OCI-LY1 (cell line): ENCODE data around the gene VAT1.
A peak's percentile ranks its signal among the peaks of the same experiment; 100 is the strongest.
"Not testable (repeated sequence)": the region's sequence is repeated elsewhere in the genome, so short reads cannot be mapped to it uniquely, and the experiment has no call there.

Source experiments
- H2AFZ ChIP-seq: fragments of 200-600 bp; sonication (generic), shearing (Covaris generic); 2 replicates; pipeline ENCODE4 v1.6.0; 2014; ENCODE audit warnings: antibody characterized with exemption, mild to moderate bottlenecking, low read length
- H3F3A ChIP-seq: fragments of 200-600 bp; sonication (generic), shearing (Covaris generic); 2 replicates; pipeline ENCODE4 v1.6.0; 2014; ENCODE audit warnings: mild to moderate bottlenecking, antibody characterized with exemption, low read length, moderate library complexity; ENCODE audit not compliant: insufficient read depth
- H3K27ac ChIP-seq: fragments of 200-600 bp; sonication (generic); 2 replicates; pipeline ENCODE4 v1.5.1; 2014; ENCODE audit warnings: low read length, mixed run types, mild to moderate bottlenecking, low read depth; ENCODE audit not compliant: poor library complexity, severe bottlenecking
- H3K27me3 ChIP-seq: fragments of 200-600 bp; sonication (generic); 2 replicates; pipeline ENCODE4 v1.6.0; 2014; ENCODE audit warnings: antibody characterized with exemption, mild to moderate bottlenecking, low read length, moderate library complexity; ENCODE audit not compliant: insufficient read depth
- H3K36me3 ChIP-seq: fragments of 200-600 bp; sonication (generic); 2 replicates; pipeline ENCODE4 v1.6.1; 2014; ENCODE audit warnings: mild to moderate bottlenecking, antibody characterized with exemption, low read length, moderate library complexity, mixed read lengths; ENCODE audit not compliant: insufficient read depth
- H3K4me1 ChIP-seq: fragments of 200-600 bp; sonication (generic); 2 replicates; pipeline ENCODE4 v1.5.1; 2014; ENCODE audit warnings: mild to moderate bottlenecking, low read length, moderate library complexity; ENCODE audit not compliant: insufficient read depth, severe bottlenecking
- H3K4me2 ChIP-seq: fragments of 200-600 bp; sonication (generic), shearing (Covaris generic); 2 replicates; pipeline ENCODE4 v1.6.1; 2014; ENCODE audit warnings: low read length
- H3K4me3 ChIP-seq: fragments of 200-600 bp; sonication (generic); 2 replicates; pipeline ENCODE4 v1.5.1; 2014; ENCODE audit warnings: low read length, low read depth, mild to moderate bottlenecking, mixed read lengths; ENCODE audit not compliant: poor library complexity, severe bottlenecking
- H3K79me2 ChIP-seq: fragments of 200-600 bp; shearing (Covaris generic); 2 replicates; pipeline ENCODE4 v1.6.1; 2016; ENCODE audit warnings: mixed run types, low read length, mixed read lengths; ENCODE audit not compliant: insufficient read depth
- H3K9ac ChIP-seq: fragments of 200-600 bp; sonication (generic), shearing (Covaris generic); 2 replicates; pipeline ENCODE4 v1.6.1; 2014; ENCODE audit warnings: mild to moderate bottlenecking, low read length, mixed read lengths
- H3K9me2 ChIP-seq: fragments of 200-600 bp; sonication (generic), shearing (Covaris generic); 2 replicates; pipeline ENCODE4 v1.6.1; 2014; ENCODE audit warnings: low read depth, mild to moderate bottlenecking, low read length, mixed read lengths
- H3K9me3 ChIP-seq: fragments of 200-600 bp; shearing (Covaris generic); 2 replicates; pipeline ENCODE4 v1.6.1; 2014; ENCODE audit warnings: low read length, mixed read lengths
- H4K20me1 ChIP-seq: fragments of 200-600 bp; sonication (generic), shearing (Covaris generic); 2 replicates; pipeline ENCODE4 v1.6.0; 2016; ENCODE audit warnings: mild to moderate bottlenecking, low read length; ENCODE audit not compliant: insufficient read depth
- EZH2 ChIP-seq: fragments of 200-600 bp; sonication (generic), shearing (Covaris generic); IDR thresholded peaks from 2 replicates; pipeline ENCODE4 v1.8.0; 2017; ENCODE audit warnings: borderline replicate concordance, mixed run types, mild to moderate bottlenecking, antibody characterized with exemption, low read length, moderate library complexity, mixed read lengths
- TF ChIP-seq, protein P1 (sequence below): fragments of 200-600 bp; sonication (generic), shearing (Covaris generic); IDR thresholded peaks from 2 replicates; pipeline ENCODE4 v1.5.1; 2017; ENCODE audit warnings: mild to moderate bottlenecking, antibody characterized with exemption, low read length, moderate library complexity, mixed read lengths

Gene VAT1

DNA sequence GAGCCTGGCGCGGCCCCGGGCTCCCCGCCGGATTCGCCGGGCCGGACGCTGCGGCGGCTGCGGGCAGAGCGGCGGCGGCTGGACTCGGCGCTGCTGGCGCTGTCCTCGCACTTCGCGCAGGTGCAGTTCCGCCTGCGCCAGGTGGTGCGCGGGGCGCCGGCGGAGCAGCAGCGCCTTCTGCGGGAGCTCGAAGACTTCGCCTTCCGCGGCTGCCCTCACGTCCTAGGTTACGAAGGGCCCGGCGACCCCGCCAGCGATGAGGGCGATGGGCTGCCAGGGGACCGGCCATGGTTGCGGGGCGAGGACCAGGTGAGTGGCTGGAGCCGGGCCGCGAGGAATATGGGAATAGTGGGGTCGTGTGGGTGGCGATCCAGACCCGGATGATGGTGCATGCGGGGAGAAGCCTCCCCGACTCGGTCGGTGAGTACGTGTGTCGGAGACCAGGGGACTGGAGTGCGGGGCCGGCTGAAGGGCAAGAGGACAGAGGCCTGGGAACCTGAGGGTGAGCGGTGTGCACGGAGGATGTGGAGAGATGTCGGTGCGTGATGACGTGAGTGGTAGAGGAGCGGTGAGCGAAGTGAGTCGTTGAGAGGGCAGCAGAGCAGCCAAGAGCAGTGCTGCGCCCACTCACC, 41.3 kb downstream of the VAT1 start:
- TF ChIP-seq EZH2: no peak
- TF ChIP-seq, protein P1, sequence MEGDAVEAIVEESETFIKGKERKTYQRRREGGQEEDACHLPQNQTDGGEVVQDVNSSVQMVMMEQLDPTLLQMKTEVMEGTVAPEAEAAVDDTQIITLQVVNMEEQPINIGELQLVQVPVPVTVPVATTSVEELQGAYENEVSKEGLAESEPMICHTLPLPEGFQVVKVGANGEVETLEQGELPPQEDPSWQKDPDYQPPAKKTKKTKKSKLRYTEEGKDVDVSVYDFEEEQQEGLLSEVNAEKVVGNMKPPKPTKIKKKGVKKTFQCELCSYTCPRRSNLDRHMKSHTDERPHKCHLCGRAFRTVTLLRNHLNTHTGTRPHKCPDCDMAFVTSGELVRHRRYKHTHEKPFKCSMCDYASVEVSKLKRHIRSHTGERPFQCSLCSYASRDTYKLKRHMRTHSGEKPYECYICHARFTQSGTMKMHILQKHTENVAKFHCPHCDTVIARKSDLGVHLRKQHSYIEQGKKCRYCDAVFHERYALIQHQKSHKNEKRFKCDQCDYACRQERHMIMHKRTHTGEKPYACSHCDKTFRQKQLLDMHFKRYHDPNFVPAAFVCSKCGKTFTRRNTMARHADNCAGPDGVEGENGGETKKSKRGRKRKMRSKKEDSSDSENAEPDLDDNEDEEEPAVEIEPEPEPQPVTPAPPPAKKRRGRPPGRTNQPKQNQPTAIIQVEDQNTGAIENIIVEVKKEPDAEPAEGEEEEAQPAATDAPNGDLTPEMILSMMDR: peak; percentile 22; the same call in 1 of the 2 replicates
- peaks cover 7% of the 10 kb centered on the region; the same call in 1 of the 2 replicates for H3K79me2 ChIP-seq
- no peak overlapping the region for H2AFZ ChIP-seq
- no peaks in the 10 kb centered on the region for H3K9me2 ChIP-seq
- H3K36me3 ChIP-seq: peaks cover 13% of the 10 kb centered on the region; the same call in 1 of the 2 replicates
- no peaks in the 10 kb centered on the region for H3K9me3 ChIP-seq
- no peaks in the 10 kb centered on the region for H3F3A ChIP-seq
- peak overlapping the region; percentile 77 for H3K4me2 ChIP-seq
- peak overlapping the region; percentile 82 for H3K4me3 ChIP-seq
- no peaks in the 10 kb centered on the region for H3K27me3 ChIP-seq
- peak overlapping the region; percentile 63 for H3K27ac ChIP-seq
- H3K4me1 ChIP-seq: peaks cover 39% of the 10 kb centered on the region
- no peaks in the 10 kb centered on the region for H4K20me1 ChIP-seq
- peak overlapping the region; percentile 85 for H3K9ac ChIP-seq

DNA sequence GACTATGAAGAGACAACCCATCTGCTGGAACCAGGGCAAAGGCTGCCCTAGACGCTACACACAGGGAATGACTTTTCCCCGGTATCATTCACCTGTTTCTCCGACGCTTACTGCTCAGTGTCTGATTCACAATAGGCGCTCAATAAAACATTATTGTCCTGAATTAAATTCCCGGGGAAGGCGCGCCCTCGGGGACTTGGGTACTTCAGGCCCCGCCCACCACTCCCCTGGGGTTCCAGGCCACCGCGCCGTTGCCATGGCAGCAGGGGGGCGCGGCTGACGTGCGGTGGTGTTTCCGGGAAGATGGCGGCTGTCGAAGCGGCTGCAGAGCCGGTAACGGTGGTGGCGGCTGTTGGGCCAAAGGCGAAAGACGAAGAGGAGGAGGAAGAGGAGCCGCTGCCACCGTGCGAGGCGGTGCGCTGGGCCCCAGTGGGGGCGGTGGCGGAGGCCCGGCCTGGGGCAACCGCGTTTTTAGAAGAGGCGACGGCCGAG, 41.9 kb downstream of the VAT1 start, which contains the start of gene RUNDC1:
TSS of gene RUNDC1 (plus strand) at position 292 of the 492 bp plus-strand sequence. CDS start at position 304, 12 bp downstream.
- H3K9me3 ChIP-seq: no peaks in the 10 kb centered on the region
- H3K27me3 ChIP-seq: no peaks in the 10 kb centered on the region
- TF ChIP-seq EZH2: no peak
- TF ChIP-seq, protein P1: no peak
- no peaks in the 10 kb centered on the region for H3K9me2 ChIP-seq
- H3K4me1 ChIP-seq: peaks cover 33% of the 10 kb centered on the region
- H3K4me3 ChIP-seq: peak within 1 kb of the TSS; percentile 82
- peaks cover 10% of the 10 kb centered on the region; the same call in 1 of the 2 replicates for H3K36me3 ChIP-seq
- no peaks in the 10 kb centered on the region for H3F3A ChIP-seq
- no peaks in the 10 kb centered on the region for H4K20me1 ChIP-seq
- peak within 1 kb of the TSS; percentile 77 for H3K4me2 ChIP-seq
- H3K27ac ChIP-seq: peak within 1 kb of the TSS; percentile 63
- H3K9ac ChIP-seq: peak within 1 kb of the TSS; percentile 85
- 0 out of 2 replicates have a peak within 1 kb of the TSS, but pooled peaks have one; percentile 30 for H2AFZ ChIP-seq
- H3K79me2 ChIP-seq: peaks cover 7% of the 10 kb centered on the region; the same call in 1 of the 2 replicates

DNA sequence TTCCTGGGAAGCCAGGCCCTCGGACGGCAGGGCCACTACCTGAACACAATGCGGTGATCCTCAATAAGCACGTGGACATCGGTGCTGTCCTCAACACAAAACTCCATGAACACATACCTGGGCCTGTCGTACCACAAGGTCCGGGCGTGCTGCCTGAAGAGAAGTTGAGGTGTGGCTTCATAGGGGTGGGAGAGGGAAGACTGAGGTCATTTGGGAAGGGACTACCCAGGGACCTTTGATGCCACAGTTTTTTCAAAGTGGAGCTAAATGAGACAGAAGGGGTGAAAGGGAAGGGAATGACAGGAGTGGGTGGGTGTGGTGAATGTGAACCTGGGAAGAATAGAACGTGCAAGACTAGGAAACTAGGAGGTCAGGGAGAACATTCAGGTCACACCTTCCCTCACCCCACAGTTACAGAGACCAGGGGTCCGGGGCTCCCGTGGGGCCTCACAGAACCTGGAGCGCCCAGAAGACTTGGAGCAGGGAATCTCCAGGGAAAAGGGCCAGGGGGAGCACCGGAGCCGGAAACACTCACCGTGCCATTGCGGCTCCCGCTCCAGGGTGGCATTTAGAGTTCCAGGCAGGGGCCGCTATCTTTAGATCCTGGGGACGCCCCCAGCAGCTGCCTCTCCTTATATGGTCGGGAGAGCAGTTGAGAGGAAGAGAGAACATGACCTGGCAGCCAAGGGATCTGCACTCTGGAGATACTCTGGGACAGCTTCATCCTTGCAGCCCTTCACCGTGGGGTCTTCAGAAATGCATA, 42.5 kb downstream of the VAT1 start, which contains the start of gene PTGES3L:
TSS of gene PTGES3L (minus strand) at position 570 of the 763 bp plus-strand sequence. CDS start at position 543, 27 bp downstream.
- Histone ChIP-seq H3K9ac (peak within 1 kb of the TSS; percentile 85), H3K4me2 (peak within 1 kb of the TSS; percentile 77), H4K20me1 (no peaks in the 10 kb centered on the region), H2AFZ (0 out of 2 replicates have a peak within 1 kb of the TSS, but pooled peaks have one; percentile 30), H3K4me1 (peaks cover 27% of the 10 kb centered on the region), H3K79me2 (peaks cover 7% of the 10 kb centered on the region; the same call in 1 of the 2 replicates), H3K27ac (peak within 1 kb of the TSS; percentile 63), H3K9me3 (no peaks in the 10 kb centered on the region), H3K4me3 (peak within 1 kb of the TSS; percentile 82), H3K36me3 (peaks cover 10% of the 10 kb centered on the region; the same call in 1 of the 2 replicates), H3K27me3 (no peaks in the 10 kb centered on the region), H3F3A (no peaks in the 10 kb centered on the region), H3K9me2 (no peaks in the 10 kb centered on the region)
- TF ChIP-seq EZH2: no peak
- TF ChIP-seq, protein P1: no peak

DNA sequence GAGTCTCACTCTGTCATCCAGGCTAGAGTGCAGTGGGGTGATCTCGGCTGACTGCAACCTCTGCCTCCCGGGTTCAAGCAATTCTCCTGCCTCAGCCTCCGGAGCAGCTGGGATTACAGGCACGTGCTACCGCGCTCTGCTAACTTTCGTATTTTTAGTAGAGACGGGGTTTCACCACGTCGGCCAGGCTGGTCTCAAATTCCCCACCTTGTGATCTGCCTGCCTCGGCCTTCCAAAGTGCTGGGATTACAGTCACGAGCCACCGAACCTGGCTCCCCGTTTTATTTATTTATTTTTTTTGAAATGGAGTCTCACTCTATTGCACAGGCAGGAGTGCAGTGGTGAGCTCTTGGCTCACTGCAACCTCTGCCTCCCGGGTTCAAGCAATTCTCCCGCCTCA, 46.5 kb downstream of the VAT1 start:
- not testable (repeated sequence) for H3K79me2 ChIP-seq, H3K27ac ChIP-seq, H3F3A ChIP-seq, H4K20me1 ChIP-seq, H3K4me1 ChIP-seq, H3K27me3 ChIP-seq, H3K4me2 ChIP-seq, H3K4me3 ChIP-seq, H2AFZ ChIP-seq, H3K36me3 ChIP-seq, H3K9me2 ChIP-seq, H3K9me3 ChIP-seq, H3K9ac ChIP-seq
